Measurements from ENCODE around the gene PRICKLE2.

The PRICKLE2 gene

GRCh38 chr3:64064804-64065203 lies 160.5 kb downstream of the PRICKLE2 start (continued):
- TF ChIP-seq ZXDB (tag by site-specific recombination; IDR thresholded peaks at IDR 0.05): no peak
- no peak for TF ChIP-seq ZNF664 (tag by site-specific recombination; IDR thresholded peaks at IDR 0.05)
- TF ChIP-seq ZIC2 (tag by site-specific recombination; IDR thresholded peaks at IDR 0.05): no peak
- no peak for TF ChIP-seq ZNF621 (tag by site-specific recombination; IDR thresholded peaks at IDR 0.05)
- TF ChIP-seq, protein P1, sequence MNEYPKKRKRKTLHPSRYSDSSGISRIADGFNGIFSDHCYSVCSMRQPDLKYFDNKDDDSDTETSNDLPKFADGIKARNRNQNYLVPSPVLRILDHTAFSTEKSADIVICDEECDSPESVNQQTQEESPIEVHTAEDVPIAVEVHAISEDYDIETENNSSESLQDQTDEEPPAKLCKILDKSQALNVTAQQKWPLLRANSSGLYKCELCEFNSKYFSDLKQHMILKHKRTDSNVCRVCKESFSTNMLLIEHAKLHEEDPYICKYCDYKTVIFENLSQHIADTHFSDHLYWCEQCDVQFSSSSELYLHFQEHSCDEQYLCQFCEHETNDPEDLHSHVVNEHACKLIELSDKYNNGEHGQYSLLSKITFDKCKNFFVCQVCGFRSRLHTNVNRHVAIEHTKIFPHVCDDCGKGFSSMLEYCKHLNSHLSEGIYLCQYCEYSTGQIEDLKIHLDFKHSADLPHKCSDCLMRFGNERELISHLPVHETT (tag by site-specific recombination; IDR thresholded peaks at IDR 0.05): no peak
- TF ChIP-seq, protein P2, sequence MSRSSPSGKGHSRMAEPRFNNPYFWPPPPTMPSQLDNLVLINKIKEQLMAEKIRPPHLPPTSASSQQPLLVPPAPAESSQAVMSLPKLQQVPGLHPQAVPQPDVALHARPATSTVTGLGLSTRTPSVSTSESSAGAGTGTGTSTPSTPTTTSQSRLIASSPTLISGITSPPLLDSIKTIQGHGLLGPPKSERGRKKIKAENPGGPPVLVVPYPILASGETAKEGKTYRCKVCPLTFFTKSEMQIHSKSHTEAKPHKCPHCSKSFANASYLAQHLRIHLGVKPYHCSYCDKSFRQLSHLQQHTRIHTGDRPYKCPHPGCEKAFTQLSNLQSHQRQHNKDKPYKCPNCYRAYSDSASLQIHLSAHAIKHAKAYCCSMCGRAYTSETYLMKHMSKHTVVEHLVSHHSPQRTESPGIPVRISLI (tag by site-specific recombination; IDR thresholded peaks at IDR 0.05): no peak

- POLR2A ChIA-PET: no interaction called here
These were observed 161.3 kb downstream of the PRICKLE2 start for GRCh38 chr3:64063983-64064438.

More at GRCh38 chr3:64063983-64064438, 161.3 kb downstream of the PRICKLE2 start:
- Histone ChIP-seq H3K36me3 (ENCODE audit: control insufficient read depth in 2 of 2, insufficient read depth in 1 of 2, low read length in 2 of 2) (no peaks in the 10 kb centered on the region), H3K9me3 (ENCODE audit: control insufficient read depth, insufficient read depth, low read depth, low read length) (no peaks in the 10 kb centered on the region), H3K4me1 (ENCODE audit: control insufficient read depth, insufficient read depth, low read length) (no peaks in the 10 kb centered on the region), H3K4me3 (ENCODE audit: low read depth, low read length) (no peak overlapping the region), H3K27ac (ENCODE audit: extremely low read depth, low read depth, low read length) (no peak overlapping the region)
- CTCF ChIA-PET: interaction anchor here (0.6 kb wide), 2 partner anchors 20 to 300 kb away, joined by 3 read pairs; no protein-coding TSS in a partner anchor
- TF ChIP-seq PRDM2 (tag by site-specific recombination; IDR thresholded peaks at IDR 0.05; ENCODE audit: borderline replicate concordance) (no peak), ZBTB7A (tag by site-specific recombination; IDR thresholded peaks at IDR 0.05; ENCODE audit: low read depth) (no peak), ZNF354C (tag by site-specific recombination; IDR thresholded peaks at IDR 0.05; ENCODE audit: borderline replicate concordance, low read depth) (no peak), ELK4 (IDR thresholded peaks at IDR 0.05; ENCODE audit: borderline replicate concordance, low read depth, low read length) (no peak), ZNF221 (tag by site-specific recombination; IDR thresholded peaks at IDR 0.05; ENCODE audit: borderline replicate concordance) (no peak), EGR2 (tag by site-specific recombination; IDR thresholded peaks at IDR 0.05; ENCODE audit: low read depth) (no peak)
- TF ChIP-seq, protein P3, sequence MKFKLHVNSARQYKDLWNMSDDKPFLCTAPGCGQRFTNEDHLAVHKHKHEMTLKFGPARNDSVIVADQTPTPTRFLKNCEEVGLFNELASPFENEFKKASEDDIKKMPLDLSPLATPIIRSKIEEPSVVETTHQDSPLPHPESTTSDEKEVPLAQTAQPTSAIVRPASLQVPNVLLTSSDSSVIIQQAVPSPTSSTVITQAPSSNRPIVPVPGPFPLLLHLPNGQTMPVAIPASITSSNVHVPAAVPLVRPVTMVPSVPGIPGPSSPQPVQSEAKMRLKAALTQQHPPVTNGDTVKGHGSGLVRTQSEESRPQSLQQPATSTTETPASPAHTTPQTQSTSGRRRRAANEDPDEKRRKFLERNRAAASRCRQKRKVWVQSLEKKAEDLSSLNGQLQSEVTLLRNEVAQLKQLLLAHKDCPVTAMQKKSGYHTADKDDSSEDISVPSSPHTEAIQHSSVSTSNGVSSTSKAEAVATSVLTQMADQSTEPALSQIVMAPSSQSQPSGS (tag by site-specific recombination; IDR thresholded peaks at IDR 0.05; ENCODE audit: low read depth): no peak

Measured in HEK293 (cell line).